Lung microvascular endothelial cell (primary cell): Measurements from ENCODE around the gene NOL7. TPM values are rescaled to one million over a fixed set of nuclear protein-coding genes. Genes with fewer than 3 reads are reported as not detected.

Experiments
- DNase-seq, 2 donors: peaks; one replicate each; pipeline versions ENCODE4 v3.0.0 to v3.0.0-alpha.2; 2010; ENCODE audit warnings: low read depth in 2 of 2
- total RNA-seq: library from RNA; depleted of rRNA; stranded (reverse); fragments of >200 nt; gene quantifications from 2 replicates; pipeline ENCODE4 v1.2.1, GENCODE V29; 2014

Gene NOL7
- total RNA-seq = 38.1 and 43.1 TPM in 2 replicates

DNA sequence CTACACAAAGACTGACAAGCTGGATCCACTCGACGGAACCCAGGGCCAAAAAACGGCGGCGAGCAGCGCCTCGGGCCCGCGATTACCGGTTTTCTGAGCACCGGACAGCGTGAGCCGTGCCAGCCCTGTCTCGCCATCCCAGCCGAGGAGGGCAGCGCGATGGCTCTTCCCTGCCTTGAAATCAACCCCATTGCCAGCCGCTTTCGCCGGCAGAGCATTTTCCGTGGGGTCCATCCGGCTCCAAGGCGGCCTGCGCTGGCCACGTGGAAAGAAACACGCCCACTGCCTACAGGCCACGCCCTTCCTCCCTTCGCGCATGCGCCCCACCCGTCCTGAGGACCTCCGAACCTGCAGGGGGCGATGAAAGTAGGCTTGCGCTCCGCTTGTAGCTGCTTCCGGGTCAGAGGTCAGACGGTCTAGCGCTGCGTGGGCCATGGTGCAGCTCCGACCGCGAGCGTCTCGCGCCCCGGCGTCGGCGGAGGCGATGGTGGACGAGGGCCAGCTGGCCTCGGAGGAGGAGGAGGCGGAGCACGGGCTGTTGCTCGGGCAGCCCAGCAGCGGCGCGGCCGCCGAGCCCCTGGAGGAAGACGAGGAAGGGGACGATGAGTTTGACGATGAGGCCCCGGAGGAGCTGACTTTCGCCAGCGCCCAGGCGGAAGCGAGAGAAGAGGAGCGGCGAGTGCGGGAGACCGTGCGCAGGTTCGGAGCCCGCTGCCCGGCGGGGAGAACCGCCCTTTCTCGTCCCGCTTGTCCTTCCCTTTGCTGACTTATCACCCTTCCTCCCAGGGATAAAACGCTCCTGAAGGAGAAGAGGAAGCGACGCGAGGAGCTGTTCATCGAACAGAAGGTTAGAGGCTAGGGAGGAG lies at the start of gene NOL7:
Gene NOL7 (plus strand): TSS at position 410 of the 866 bp plus-strand sequence. CDS start 24 bp downstream, at position 434.
- DNase-seq = peak; percentile 99

DNA sequence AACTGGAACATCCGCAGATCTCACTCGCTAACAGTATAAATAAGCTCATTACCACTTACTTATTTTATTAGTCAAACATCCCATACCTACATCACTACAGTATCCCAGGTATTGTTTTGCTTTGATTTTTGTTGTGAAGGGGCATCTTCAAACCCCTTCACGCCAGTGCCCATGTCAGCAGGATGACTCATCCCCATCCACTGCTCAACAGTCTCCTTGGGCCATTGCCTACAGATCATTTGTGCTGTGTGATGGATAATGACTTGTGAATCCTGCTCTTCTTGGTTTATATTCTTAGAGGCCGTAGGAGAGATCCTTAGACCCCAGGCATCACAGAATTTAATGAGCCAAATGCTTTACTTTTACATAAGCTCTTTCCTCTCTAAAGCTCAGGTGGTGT lies 49.2 kb upstream of the NOL7 start:
- DNase-seq = no peak

DNA sequence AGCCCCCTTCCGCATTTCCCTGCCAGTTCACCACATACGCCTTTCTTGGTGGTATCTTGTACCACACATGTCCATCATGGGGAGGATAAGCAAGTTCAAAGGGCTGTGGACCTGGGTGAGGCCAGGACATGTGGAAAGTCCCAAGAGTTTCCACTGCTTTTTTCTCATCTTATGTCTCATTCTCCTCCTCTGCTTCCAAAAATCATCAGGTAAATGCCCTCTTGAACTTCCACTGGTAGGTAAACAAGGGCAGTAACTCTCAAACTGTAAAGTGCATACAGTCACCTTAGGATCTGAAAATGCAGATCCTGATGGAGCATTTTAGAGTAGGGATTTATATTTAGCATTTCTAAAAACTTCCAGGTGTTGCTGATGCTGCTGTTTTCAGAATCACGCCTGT lies 48.6 kb upstream of the NOL7 start:
- no peak for DNase-seq

DNA sequence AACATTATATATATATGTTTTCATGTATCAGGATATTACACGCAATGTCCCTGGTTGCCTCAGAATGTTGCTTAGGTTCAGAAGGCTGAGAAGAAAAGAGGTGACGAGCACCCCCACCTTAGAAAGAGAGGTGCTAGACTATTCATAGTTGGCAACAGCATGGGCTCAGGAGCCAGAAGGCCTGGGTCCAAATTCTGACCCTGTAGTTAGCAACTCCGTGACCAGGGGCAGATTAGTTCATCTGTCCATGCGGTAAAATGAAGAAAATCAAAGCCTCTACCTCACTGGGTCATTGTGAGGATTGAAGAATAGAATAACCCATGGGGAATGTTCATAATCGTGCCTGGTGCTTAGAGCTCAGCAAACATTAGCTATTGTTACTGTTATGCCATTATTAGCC lies 46.2 kb upstream of the NOL7 start:
- no peak for DNase-seq

DNA sequence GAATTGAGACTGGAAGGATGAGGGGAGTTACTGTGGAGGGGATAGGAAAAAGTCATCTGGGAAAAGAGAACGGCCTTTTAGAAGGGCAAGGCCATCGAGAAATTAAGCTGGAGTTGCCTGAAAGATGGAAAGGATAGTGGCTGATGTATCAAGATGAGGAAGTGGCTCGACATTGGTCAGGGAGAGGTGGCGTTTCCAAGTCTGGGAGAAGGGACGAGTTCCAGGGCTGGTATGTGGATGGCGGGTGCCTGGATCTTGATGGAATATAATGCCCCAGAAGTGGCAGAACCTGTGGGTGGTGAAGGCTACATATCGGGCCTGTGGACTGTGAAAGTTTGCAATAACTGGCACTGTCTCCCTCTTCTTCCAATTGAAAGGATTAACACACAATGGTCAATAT lies 42.9 kb upstream of the NOL7 start:
- DNase-seq = no peak

DNA sequence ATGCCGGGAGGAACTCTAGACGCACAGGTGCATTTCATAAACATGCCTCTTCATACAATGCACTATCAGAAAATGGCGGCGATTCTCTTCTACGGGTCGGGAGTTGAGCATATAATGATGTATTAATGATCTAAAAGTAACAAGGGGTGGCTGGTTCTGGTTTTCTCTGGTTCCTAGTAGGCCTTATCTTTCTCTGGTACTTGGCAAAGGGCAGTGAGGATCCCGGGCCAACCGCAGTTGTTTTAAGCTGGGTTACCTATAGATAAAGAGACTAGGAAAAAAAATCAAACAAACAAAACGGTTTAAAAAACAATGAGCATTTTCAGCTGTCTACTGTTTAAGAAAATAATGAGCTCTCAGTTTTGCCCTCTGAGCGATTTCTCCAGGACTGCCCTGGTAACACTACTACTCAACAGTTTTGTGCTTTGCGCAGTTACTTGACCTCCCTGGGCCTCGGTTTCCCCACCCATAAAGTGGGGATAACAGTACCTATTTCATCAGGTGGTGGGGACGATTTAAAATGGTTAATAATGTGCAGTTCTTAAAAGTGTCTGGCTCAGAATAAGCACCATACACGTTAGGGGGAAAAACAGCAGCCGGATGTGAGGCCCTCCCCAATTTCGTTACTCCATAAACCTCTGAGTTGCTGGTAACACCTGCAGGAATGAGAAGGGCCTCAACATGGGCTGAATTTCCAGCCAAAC lies 42.0 kb upstream of the NOL7 start:
- DNase-seq = no peak

DNA sequence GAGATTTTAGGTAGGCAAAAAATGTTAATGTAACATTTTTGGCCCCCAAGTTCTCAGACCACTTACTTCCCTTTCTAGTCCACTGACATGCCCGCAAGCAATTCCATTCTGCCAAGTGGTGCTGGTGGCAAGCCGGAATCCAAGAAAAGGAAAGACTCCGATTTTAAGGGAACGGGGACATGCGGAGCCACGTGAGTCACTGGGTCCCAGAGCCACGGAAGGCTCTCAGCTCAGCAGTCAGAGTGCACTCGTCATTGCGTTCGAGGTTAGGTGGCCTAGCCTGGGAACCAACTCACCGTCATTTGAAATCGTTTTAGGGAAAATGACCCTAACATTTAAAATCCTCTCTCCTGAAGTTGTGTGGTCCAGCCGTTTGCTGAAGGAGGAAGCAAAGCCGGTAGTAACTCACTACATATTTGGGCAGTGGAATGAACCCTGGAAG lies 41.4 kb upstream of the NOL7 start:
- peak; percentile 58 to 59 for DNase-seq

DNA sequence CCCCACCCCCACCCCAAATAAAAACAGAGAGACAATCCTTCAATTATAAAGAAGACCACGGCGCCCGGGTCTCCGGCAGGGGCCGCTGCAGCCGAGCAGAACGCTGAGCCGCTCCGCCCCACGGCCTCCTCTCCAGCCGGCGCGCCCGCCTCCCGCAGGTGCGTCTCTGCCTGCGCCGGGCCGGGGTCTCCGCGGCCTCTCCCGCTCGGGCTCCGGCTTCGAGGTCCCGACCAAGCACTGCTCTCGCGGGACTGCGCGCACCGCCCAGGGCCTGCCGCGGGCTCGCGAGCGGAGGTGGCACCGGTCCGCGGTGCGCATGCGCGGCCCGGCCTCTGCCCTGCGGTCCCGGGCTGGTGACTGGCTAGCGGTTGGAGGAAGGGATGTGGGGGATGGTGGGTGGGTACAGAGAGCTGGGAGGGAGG lies 41.0 kb upstream of the NOL7 start:
- peak; percentile 94 to 97 for DNase-seq

DNA sequence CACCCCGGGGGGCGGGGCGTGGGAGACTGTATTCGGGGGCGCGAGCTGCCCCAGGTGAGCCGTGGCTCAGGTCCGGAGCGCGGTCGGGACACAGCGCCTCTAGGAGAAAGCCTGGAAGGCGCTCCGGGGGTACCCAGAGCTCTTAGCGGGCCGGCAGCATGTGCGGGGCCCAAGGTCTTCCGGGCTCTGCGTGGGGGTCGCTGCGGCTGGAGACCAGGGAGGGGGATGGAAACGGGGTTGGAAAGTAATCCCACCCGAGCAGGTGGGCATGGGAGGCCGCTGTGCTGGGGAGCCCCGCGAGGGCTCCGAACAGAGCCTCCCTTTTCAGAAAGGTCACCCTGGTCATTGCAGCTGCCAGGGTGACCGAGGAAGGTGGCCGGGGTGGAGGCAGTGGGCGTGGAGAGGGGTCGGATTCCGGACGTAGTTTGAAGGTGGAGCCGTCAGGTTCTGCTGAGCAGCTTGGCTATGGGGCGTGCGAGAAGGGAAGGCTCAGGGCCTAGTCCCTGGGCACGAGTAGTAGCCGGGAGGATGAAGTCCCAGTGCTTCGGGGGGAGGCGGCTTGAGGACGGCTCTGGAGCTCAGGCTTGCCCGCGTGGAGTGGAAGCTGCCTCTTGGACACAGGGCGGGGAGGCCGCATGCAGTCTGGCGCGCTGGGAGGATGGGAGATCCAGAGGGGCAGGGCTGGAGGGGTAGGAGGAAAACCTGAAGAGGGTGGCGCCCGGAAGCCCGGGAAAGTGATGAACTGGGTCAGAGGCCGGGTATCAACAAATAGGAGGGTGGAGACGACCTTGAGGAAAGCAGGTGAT lies 40.4 kb upstream of the NOL7 start, which contains the start of gene SIRT5:
Gene SIRT5 (plus strand): TSS at position 31 of the 806 bp plus-strand sequence. CDS start 9,510 bp downstream, outside the sequence.
- DNase-seq = peak; percentile 82 to 83

DNA sequence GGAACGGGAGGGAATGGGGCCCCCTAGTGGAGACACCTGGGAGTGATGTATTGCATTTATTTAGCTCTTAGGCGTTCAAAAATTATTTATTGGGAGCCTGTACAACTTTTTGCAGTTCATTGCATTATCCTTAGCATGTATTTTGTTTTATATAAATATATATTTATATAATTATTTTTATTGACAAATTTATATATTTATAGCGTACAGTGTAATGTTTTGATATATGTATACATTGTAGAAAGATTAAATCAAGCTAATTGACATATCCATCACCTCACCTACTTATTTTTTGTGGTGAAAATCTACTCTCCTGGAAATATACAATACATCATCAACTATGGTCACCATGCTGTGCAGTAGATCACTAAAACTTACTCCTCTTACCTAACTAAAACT lies 39.8 kb upstream of the NOL7 start:
- DNase-seq = no peak

DNA sequence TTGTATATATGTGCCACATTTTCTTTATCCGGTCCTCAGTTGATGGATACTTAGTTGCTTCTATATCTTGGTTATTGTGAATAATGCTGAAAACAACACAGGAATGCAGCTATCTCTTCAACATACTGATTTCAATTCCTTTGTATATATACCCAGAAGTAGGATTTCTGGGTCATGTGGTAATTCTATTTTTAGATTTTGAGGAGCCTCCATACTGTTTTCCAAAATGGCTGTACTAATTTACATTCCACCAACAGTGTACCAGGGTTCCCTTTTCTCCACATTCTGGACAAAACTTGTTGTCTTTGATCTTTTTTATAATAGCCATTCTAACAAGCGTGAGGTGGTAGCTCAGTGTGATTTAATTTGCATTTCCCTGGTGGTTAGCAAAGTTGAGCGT lies 39.1 kb upstream of the NOL7 start:
- no peak for DNase-seq

DNA sequence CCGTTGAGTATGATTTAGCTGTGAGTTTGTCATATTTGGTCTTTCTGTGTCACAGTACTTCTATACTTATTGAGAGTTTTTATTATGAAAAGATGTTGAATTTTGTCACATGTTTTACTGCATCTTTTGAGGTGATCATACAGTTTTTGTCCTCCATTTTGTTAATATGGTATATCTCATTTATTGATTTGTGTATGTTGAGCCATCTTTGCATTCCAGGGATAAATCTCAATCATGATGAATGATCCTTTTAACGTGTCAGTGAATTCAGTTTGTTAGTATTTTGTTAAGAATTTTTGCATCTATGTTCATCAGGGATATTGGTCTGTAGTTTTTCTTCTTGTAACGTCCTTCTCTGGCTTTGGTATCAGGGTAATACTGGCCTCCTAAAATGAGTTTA lies 37.2 kb upstream of the NOL7 start:
- no peak for DNase-seq

DNA sequence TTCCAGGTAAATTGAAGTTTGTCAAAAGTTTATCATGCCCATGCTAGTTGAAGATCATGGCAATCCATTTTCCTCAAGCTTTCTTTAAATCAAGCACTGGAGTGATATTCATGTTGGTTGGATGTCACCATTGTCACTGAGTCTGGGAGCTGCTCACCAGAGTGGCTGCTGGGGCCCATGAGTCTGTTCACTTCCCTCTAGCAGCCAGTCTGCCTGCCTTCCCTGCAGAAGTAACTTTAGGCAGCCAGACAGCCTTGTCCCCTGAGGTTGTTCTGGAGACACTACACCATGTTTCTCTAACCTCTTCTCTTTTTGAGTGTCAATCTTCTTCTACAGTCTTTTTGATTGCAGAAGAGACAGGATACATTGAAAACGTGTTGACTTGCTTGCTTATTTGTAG lies 35.2 kb upstream of the NOL7 start:
- DNase-seq = no peak

DNA sequence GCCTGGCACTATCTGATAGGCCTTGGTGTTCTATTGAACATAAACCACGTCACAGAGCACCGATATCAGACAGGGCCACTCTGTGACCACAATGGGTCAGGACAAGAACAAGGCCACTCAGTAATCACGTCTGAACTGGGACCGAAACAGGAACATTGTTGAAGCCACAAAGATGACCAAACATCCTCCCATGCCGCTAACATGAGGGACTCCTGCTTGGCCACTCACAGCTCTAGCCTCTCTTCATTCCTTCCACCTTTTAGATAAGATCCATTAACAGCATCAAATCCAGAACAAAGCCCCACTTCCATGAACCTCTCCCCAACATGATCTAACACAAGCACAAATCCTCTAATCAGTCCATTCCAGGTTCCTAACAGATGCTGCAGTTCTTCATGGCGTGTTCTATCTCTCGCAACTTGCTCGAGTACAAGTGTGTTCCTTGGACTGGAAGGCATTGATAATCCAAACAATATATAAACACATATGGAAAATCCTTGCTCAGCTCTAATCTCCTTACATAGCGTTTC lies 33.4 kb upstream of the NOL7 start:
- no peak for DNase-seq

DNA sequence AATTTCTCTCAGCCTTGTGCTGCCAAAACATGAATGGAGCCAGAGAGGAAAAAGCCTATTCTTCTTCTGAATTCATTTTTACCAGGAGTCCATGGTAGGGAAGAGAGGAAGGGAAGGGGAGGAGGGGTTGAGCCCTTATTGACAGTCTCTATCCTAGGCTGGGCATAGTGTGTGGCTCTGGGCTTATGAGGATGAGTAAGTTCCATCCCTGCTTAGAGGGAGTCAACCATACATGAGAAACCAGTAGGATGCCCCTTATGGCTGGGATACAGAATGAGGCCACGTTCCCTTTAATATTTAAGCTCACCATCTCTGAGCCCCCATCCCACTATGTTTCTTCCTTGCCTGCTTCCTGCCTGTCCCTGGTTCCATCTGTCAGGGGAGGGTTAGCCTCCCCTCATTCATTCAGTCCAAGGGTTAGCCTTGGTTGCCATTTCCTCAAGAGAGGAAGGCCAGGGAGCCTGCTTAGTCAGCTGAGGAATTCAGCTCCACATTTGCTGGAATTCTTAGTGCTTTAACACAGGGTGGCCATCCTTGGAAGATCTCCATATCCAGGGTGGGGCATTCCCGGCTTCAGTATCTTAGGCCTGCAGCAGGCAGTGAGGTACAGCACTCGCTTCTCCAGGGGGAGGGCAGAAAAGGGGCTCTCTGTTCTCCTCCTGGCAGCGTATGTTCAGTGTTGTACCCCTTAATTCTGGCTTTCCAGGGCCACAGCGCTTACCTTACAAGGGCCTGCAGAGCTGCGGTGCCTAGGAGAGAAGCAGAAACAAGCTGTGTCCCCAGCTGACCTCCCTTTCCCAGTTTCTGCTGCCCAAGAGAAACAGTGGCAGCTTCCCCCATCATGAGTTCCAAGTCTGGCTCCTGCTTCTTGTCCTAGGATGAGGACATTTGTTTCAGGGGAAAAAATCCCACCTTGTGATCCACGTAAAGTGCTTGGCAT lies 28.3 kb upstream of the NOL7 start:
- DNase-seq = no peak

DNA sequence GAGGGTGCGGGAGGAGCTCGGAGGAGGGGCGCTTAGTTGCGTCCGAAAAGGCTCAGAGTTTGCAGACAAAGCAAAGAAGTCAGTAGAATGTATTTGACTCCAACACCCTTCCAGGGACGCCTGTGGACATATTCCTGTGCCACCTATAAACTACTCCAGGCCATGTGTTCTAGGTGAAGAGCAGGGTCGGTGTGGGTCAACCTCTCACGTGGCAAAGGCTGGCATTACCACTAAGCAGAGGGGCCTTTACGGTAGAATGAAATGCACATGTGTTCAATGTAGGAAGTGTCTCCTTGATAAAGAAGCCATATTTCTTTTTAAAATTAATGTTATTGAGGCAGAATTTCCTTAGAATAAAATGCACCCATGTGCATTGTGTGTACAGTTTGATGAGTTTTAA lies 25.3 kb upstream of the NOL7 start:
- no peak for DNase-seq

DNA sequence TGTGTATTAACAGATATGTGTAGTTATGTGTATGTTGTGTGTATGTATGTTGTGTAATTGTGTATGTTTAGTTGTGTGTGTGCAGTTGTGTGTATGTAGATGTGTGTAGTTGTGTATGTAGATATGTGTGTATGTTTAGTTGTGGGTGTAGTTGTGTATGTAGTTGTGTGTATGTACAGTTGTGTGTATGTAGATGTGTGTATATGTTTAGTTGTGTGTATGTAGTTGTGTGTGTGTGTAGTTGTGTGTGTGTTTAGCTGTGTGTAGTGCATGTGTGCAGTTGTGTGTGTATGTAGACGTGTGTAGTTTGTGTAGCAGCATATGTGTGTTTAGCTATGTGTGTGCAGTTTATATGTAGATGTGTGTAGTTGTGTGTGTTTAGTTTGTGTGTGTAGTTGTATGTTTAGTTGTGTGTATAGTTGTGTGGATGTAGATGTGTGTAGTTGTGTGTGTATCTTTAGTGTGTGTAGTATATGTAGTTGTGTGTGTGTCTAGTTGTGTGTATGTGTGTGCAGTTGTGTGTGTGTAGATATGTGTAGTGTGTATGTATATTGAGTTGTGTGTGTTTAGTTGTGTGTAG lies 24.5 kb upstream of the NOL7 start:
- no peak for DNase-seq

DNA sequence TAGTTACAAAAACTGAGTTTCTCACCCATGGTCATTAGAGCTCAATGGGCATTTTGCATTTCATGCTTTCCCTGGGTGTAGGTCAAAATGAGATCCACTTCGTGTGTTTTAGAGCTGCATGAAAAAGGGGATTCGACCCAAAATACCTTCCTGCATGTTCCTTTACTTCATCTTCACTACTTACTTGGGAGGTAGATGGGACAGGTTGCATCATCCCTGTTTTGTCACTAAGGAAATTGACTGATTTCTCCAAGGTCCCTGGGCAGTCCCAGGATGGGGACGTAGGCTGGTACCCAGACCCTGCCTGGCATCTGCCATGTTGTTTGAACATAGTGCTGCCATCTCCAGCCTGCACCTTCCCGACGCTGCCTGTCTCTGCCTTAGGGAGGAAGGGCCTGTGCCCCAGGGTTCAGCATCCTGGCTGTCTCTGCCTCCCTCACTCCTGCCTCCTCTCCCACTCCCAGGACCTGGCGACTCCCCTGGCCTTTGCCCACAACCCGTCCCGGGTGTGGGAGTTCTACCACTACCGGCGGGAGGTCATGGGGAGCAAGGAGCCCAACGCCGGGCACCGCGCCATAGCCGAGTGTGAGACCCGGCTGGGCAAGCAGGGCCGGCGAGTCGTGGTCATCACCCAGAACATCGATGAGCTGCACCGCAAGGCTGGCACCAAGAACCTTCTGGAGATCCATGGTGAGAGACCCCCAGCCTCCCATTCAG lies 23.8 kb upstream of the NOL7 start:
- no peak for DNase-seq

DNA sequence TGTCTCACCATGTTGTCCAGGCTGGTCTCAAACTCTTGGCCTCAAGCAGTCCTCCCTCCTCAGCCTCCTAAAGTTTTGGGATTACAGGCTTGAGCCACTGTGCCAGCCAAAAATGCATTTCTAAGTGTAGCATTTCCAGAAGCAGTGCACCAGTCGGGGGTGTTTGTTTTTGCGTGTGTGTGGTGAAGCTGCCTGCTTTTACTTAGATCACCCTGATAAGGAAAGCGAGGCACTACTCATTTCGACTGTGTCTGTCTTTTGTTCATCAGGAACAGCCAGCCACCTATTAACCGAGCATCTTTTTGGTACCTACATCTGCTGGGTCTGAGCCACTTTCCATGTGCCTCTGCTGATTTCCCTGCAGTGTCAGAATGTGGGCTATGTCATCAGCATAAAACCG lies 22.0 kb upstream of the NOL7 start:
- no peak for DNase-seq
